HCT116 (cell line): Measurements from ENCODE around the gene ELK4. TPM values are rescaled to one million over a fixed set of nuclear protein-coding genes. Genes with fewer than 3 reads are reported as not detected.

Experiments used
- ATAC-seq: fragments of 200-7000 bp; cut with Tn5 transposase; 2 replicates; pipeline ENCODE4 v1.9.1; 2020; ENCODE audit warnings: mild to moderate bottlenecking, moderate library complexity
- BruUV-seq: library from RNA; stranded (reverse); fragments of 400-500 nt; replicated peaks from 2 replicates; lab custom pipeline; 2021; lab: Mats Ljungman, UMichigan
- CTCF ChIA-PET: fragments of 300-600 bp; sonication (Branson Sonifier 250); formaldehyde crosslinking; loops from one replicate; lab custom pipeline; 2021; ENCODE audit warnings: antibody characterized with exemption; lab: Charles Lee
- POLR2A ChIA-PET: fragments of 300-600, 350-600 bp; sonication (Branson Sonifier 250); formaldehyde crosslinking; loops from one replicate; lab custom pipeline; 2021; ENCODE audit warnings: antibody characterized with exemption; lab: Charles Lee
- RAD21 ChIA-PET, 2 experiments: fragments of 300-600 bp; sonication (Branson Sonifier 250); formaldehyde crosslinking; loops; one replicate each; lab custom pipeline; 2023; ENCODE audit warnings: low total read pairs in 2 of 2; ENCODE audit not compliant: uncharacterized antibody in 2 of 2, unreplicated experiment in 2 of 2, low non-redundant PET in 1 of 2; lab: Charles Lee
- DNase-seq: peaks from one replicate; pipeline ENCODE4 v3.0.0-alpha.2; 2010; ENCODE audit warnings: low read depth, low spot score
- H2AFZ ChIP-seq: fragments of 200-600 bp; shearing (Covaris generic), sonication (generic); 2 replicates; pipeline ENCODE4 v1.6.1; 2017; ENCODE audit warnings: low read depth, mixed run types, mixed read lengths, antibody characterized with exemption, low read length; ENCODE audit not compliant: poor library complexity, severe bottlenecking
- H3K27ac ChIP-seq: 2 replicates; pipeline ENCODE4 v1.5.1; 2012; ENCODE audit warnings: low read depth, low read length
- H3K27me3 ChIP-seq: fragments of 200-600 bp; sonication (generic); 2 replicates; pipeline ENCODE4 v1.6.1; 2016; ENCODE audit warnings: mixed run types, low read length, mixed read lengths; ENCODE audit not compliant: insufficient read depth
- H3K36me3 ChIP-seq, 2 experiments: fragments of 200-500 bp in 1 of 2; fragments of 200-600 bp in 1 of 2; sonication (Bioruptor generic) in 1 of 2; sonication (generic) in 1 of 2; 2 replicates each; pipeline versions ENCODE4 v1.5.1 to v1.6.1; 2014 to 2016; ENCODE audit warnings: low read length in 2 of 2, inconsistent platforms in 1 of 2, mixed read lengths in 1 of 2, mixed run types in 1 of 2; ENCODE audit not compliant: insufficient read depth in 2 of 2, control insufficient read depth in 1 of 2
- H3K4me1 ChIP-seq, 2 experiments: fragments of 200-600 bp in 1 of 2; sonication (generic) in 1 of 2; 2 replicates each; pipeline versions ENCODE4 v1.5.1 to v1.6.1; 2012 to 2017; ENCODE audit warnings: low read length in 2 of 2, inconsistent platforms in 1 of 2, mild to moderate bottlenecking in 1 of 2, mixed read lengths in 1 of 2, mixed run types in 1 of 2, moderate library complexity in 1 of 2; ENCODE audit not compliant: insufficient read depth in 2 of 2, control insufficient read depth in 1 of 2
- H3K4me2 ChIP-seq: fragments of 200-600 bp; sonication (generic); 2 replicates; pipeline ENCODE4 v1.6.1; 2017; ENCODE audit warnings: mixed run types, low read length, mixed read lengths
- H3K4me3 ChIP-seq, 2 experiments: fragments of 200-600 bp in 1 of 2; sonication (generic) in 1 of 2; replicated peaks in 1 of 2; 2 replicates each; pipeline ENCODE4 v1.5.1; 2011 to 2016; ENCODE audit warnings: low read length in 2 of 2, control low read depth in 1 of 2, low read depth in 1 of 2, mild to moderate bottlenecking in 1 of 2, mixed read lengths in 1 of 2, mixed run types in 1 of 2
- H3K79me2 ChIP-seq: fragments of 200-600 bp; sonication (generic); 2 replicates; pipeline ENCODE4 v1.6.1; 2017; ENCODE audit warnings: mild to moderate bottlenecking, mixed run types, low read length, moderate library complexity, mixed read lengths; ENCODE audit not compliant: insufficient read depth
- H3K9ac ChIP-seq: fragments of 200-600 bp; sonication (generic); 2 replicates; pipeline ENCODE4 v1.6.1; 2016; ENCODE audit warnings: low read length, mixed read lengths
- H3K9me2 ChIP-seq: fragments of 200-600 bp; sonication (generic), shearing (Covaris generic); 2 replicates; pipeline ENCODE4 v1.6.1; 2017; ENCODE audit warnings: mixed run types, mild to moderate bottlenecking, moderate library complexity; ENCODE audit not compliant: insufficient read depth
- H3K9me3 ChIP-seq, 2 experiments: fragments of 200-500 bp in 1 of 2; fragments of 200-600 bp in 1 of 2; sonication (Bioruptor generic) in 1 of 2; sonication (generic) in 1 of 2; 2 replicates each; pipeline ENCODE4 v1.6.1; 2014 to 2017; ENCODE audit warnings: low read length in 2 of 2, mixed read lengths in 2 of 2, inconsistent platforms in 1 of 2, low read depth in 1 of 2, mild to moderate bottlenecking in 1 of 2, mixed run types in 1 of 2, moderate library complexity in 1 of 2; ENCODE audit not compliant: control insufficient read depth in 1 of 2, insufficient read depth in 1 of 2
- H4K20me1 ChIP-seq: fragments of 200-600 bp; sonication (generic), shearing (Covaris generic); 2 replicates; pipeline ENCODE4 v1.6.1; 2017; ENCODE audit warnings: mixed run types, mild to moderate bottlenecking, moderate library complexity; ENCODE audit not compliant: insufficient read depth
- ATF3 ChIP-seq: IDR thresholded peaks from 2 replicates; pipeline ENCODE4 v1.6.1; 2012
- CBX3 ChIP-seq: IDR thresholded peaks from 2 replicates; pipeline ENCODE4 v1.6.1; 2012; ENCODE audit warnings: low read depth
- CEBPB ChIP-seq: IDR thresholded peaks from 2 replicates; pipeline ENCODE4 v1.6.1; 2012; ENCODE audit warnings: low read depth
- CTCF ChIP-seq, 3 experiments: fragments of 200-600 bp in 1 of 3; sonication (generic) in 1 of 3; IDR thresholded peaks in 2 of 3; conservative IDR thresholded peaks in 1 of 3; 2 replicates each; pipeline ENCODE4 v1.5.1; 2012 to 2017; ENCODE audit warnings: low read depth in 2 of 3, low read length in 2 of 3, antibody characterized with exemption in 1 of 3, borderline replicate concordance in 1 of 3, control low read depth in 1 of 3, mild to moderate bottlenecking in 1 of 3, mixed read lengths in 1 of 3, mixed run types in 1 of 3, moderate library complexity in 1 of 3; ENCODE audit not compliant: insufficient read depth in 1 of 3
- EGR1 ChIP-seq: IDR thresholded peaks from 2 replicates; pipeline ENCODE4 v1.6.1; 2012; ENCODE audit warnings: low read depth
- ELF1 ChIP-seq: IDR thresholded peaks from 2 replicates; pipeline ENCODE4 v1.6.1; 2012; ENCODE audit warnings: low read depth, borderline replicate concordance
- EZH2 ChIP-seq: fragments of 200-600 bp; sonication (generic); IDR thresholded peaks from 2 replicates; pipeline ENCODE4 v1.6.1; 2017; ENCODE audit warnings: antibody characterized with exemption, mixed run types
- EZH2phosphoT487 ChIP-seq: fragments of 200-600 bp; IDR thresholded peaks from 2 replicates; pipeline ENCODE4 v1.6.1; 2018; ENCODE audit warnings: antibody characterized with exemption, borderline replicate concordance
- JUND ChIP-seq: IDR thresholded peaks from 2 replicates; pipeline ENCODE4 v1.6.1; 2012
- MAX ChIP-seq: IDR thresholded peaks from 2 replicates; pipeline ENCODE4 v1.6.1; 2012
- POLR2A ChIP-seq: IDR thresholded peaks from 2 replicates; pipeline ENCODE4 v1.7.0; 2011; ENCODE audit warnings: borderline replicate concordance; ENCODE audit not compliant: insufficient read depth, insufficient read length; ENCODE audit errors: extremely low read depth
- POLR2AphosphoS5 ChIP-seq: IDR thresholded peaks from 2 replicates; pipeline ENCODE4 v1.6.1; 2011; ENCODE audit warnings: mild to moderate bottlenecking, low read depth, low read length, moderate library complexity
- RAD21 ChIP-seq: IDR thresholded peaks from 2 replicates; pipeline ENCODE4 v1.6.1; 2012; ENCODE audit warnings: low read depth, mild to moderate bottlenecking
- REST ChIP-seq: IDR thresholded peaks from 2 replicates; pipeline ENCODE4 v1.6.1; 2012; ENCODE audit warnings: low read depth
- SP1 ChIP-seq: IDR thresholded peaks from 2 replicates; pipeline ENCODE4 v1.6.1; 2012; ENCODE audit warnings: low read depth
- TCF7L2 ChIP-seq: IDR thresholded peaks from 2 replicates; pipeline ENCODE4 v1.7.0; 2011; ENCODE audit warnings: borderline replicate concordance, inconsistent platforms; ENCODE audit not compliant: insufficient read depth, insufficient read length; ENCODE audit errors: extremely low read depth
- YY1 ChIP-seq: IDR thresholded peaks from 2 replicates; pipeline ENCODE4 v1.6.1; 2011; ENCODE audit warnings: low read length, low read depth, moderate library complexity, mild to moderate bottlenecking; ENCODE audit not compliant: insufficient replicate concordance; ENCODE audit errors: extremely low read depth
- ZBTB33 ChIP-seq: IDR thresholded peaks from 2 replicates; pipeline ENCODE4 v1.6.1; 2011; ENCODE audit warnings: mild to moderate bottlenecking, low read length, moderate library complexity; ENCODE audit not compliant: insufficient replicate concordance; ENCODE audit errors: extremely low read depth
- ZFX ChIP-seq: fragments of 450-650 bp; IDR thresholded peaks from 2 replicates; pipeline ENCODE4 v1.6.1; 2017
- ZNF274 ChIP-seq: fragments of 200-500 bp; sonication (Bioruptor generic); IDR thresholded peaks from 2 replicates; pipeline ENCODE4 v1.6.1; 2014; ENCODE audit warnings: mild to moderate bottlenecking, low read depth, low read length, inconsistent platforms
- intact Hi-C: fragments of 100-400 bp; cut with micrococcal nuclease; formaldehyde crosslinking; loops from 2 replicates; pipeline ENCODE4 v1.10.0; 2022
- total RNA-seq: library from RNA; stranded (reverse); gene quantifications from one replicate; pipeline ENCODE4 v1.2.1, GENCODE V29; 2021; ENCODE audit not compliant: unreplicated experiment

Gene ELK4
- total RNA-seq, 1 experiment from 2014 or later = 46.2 TPM

- Histone ChIP-seq H3K27me3 (no peaks in the 10 kb centered on the region), H2AFZ (no peak overlapping the region), H3K9me2 (no peaks in the 10 kb centered on the region), H4K20me1 (no peaks in the 10 kb centered on the region), H3K4me3 (no peak overlapping the region), H3K4me1 (peaks cover 29 to 39% of the 10 kb centered on the region in 2 experiments), H3K27ac (no peak overlapping the region), H3K9ac (no peak overlapping the region), H3K79me2 (no peaks in the 10 kb centered on the region; the same call in 1 of the 2 replicates), H3K9me3 (no peaks in the 10 kb centered on the region), H3K4me2 (no peak overlapping the region), H3K36me3 (no peaks in the 10 kb centered on the region)
- intact Hi-C loops = no loop called here
- TF ChIP-seq RAD21 (no peak), POLR2A (no peak), ELF1 (no peak), EZH2phosphoT487 (no peak), MAX (no peak), ZFX (no peak), ZNF274 (no peak), CBX3 (no peak), POLR2AphosphoS5 (no peak), EGR1 (no peak), REST (no peak), EZH2 (no peak), ATF3 (no peak), JUND (no peak), YY1 (no peak), SP1 (no peak), TCF7L2 (no peak), CEBPB (no peak), CTCF (IDR thresholded peaks at IDR 0.05 in 2 of 3, conservative IDR thresholded peaks at IDR 0.05 in 1 of 3; ENCODE audit: borderline replicate concordance in 1 of 3, insufficient read depth in 1 of 3, low read depth in 2 of 3, low read length in 2 of 3) (no peak), ZBTB33 (no peak)
- ChIA-PET CTCF (interaction anchor here (0.6 to 1.3 kb wide), 3 partner anchors 49 to 315 kb away, joined by 3 to 5 read pairs (median 3); no protein-coding TSS in a partner anchor), RAD21 (no interaction called here), POLR2A (no interaction called here)
- no TSS peak for BruUV-seq
- ATAC-seq = no peak
- DNase-seq = no peak
These were observed 30.4 kb upstream of the ELK4 start for GRCh38 chr1:205662135-205662738.
